Panc1 (cell line): ENCODE data around the gene PRAC1.

Source experiments
- POLR2AphosphoS5 ChIP-seq: IDR thresholded peaks from 2 replicates; pipeline ENCODE4 v1.6.1; 2012; ENCODE audit warnings: mild to moderate bottlenecking, low read depth, low read length, moderate library complexity
- TF ChIP-seq, protein P1 (sequence below): fragments of 450-650 bp; IDR thresholded peaks from 2 replicates; pipeline ENCODE4 v1.5.1; 2017; ENCODE audit warnings: mild to moderate bottlenecking
- TF ChIP-seq, protein P2 (sequence below), 2 experiments: IDR thresholded peaks; 2 replicates each; pipeline ENCODE4 v1.6.1; 2011 to 2012; ENCODE audit warnings: low read depth in 2 of 2, control low read depth in 1 of 2, low read length in 1 of 2, mild to moderate bottlenecking in 1 of 2, moderate library complexity in 1 of 2; ENCODE audit not compliant: insufficient read depth in 1 of 2

DNA sequence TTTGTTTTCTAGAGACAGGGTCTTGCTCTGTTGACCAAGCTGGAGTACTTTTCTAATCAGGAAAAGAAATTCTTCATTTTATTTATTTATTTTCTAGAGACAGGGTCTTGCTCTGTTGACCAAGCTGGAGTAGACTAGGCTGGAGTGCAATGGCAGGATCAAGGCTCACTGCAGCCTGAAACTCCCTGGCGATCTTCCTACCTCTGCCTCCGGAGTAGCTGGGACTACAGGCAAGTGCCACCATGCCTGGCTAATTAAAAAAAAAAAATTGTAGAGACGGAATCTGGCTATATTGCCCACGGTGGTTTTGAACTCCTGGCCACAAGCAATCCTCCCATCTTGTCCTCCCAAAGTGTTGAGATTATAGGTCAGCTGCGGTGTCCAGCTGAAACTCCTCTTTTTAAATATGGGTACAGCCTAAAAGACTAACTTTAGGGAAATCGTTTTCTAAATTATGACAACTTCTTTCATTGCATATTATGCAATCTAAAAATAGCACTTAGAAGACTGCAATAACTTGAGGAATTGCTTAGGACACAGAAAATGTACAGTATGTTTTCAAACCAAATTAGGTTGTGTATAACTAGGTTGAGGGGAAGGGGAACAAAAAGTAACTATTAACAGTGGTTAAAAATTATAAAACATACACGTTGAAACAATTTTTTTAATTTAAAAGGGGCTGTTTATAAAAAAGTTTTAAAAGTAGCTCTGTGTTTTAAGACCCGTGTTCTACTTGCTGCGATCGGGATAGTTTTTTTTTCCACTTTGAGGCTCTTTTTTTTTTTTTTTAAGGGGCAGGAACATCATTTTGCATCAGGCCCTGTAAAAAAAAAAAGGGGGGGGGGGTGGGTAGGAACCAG is 4.7 kb downstream of the PRAC1 start:
- TF ChIP-seq, protein P1, sequence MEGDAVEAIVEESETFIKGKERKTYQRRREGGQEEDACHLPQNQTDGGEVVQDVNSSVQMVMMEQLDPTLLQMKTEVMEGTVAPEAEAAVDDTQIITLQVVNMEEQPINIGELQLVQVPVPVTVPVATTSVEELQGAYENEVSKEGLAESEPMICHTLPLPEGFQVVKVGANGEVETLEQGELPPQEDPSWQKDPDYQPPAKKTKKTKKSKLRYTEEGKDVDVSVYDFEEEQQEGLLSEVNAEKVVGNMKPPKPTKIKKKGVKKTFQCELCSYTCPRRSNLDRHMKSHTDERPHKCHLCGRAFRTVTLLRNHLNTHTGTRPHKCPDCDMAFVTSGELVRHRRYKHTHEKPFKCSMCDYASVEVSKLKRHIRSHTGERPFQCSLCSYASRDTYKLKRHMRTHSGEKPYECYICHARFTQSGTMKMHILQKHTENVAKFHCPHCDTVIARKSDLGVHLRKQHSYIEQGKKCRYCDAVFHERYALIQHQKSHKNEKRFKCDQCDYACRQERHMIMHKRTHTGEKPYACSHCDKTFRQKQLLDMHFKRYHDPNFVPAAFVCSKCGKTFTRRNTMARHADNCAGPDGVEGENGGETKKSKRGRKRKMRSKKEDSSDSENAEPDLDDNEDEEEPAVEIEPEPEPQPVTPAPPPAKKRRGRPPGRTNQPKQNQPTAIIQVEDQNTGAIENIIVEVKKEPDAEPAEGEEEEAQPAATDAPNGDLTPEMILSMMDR = no peak
- TF ChIP-seq POLR2AphosphoS5 = no peak
- TF ChIP-seq, protein P2, sequence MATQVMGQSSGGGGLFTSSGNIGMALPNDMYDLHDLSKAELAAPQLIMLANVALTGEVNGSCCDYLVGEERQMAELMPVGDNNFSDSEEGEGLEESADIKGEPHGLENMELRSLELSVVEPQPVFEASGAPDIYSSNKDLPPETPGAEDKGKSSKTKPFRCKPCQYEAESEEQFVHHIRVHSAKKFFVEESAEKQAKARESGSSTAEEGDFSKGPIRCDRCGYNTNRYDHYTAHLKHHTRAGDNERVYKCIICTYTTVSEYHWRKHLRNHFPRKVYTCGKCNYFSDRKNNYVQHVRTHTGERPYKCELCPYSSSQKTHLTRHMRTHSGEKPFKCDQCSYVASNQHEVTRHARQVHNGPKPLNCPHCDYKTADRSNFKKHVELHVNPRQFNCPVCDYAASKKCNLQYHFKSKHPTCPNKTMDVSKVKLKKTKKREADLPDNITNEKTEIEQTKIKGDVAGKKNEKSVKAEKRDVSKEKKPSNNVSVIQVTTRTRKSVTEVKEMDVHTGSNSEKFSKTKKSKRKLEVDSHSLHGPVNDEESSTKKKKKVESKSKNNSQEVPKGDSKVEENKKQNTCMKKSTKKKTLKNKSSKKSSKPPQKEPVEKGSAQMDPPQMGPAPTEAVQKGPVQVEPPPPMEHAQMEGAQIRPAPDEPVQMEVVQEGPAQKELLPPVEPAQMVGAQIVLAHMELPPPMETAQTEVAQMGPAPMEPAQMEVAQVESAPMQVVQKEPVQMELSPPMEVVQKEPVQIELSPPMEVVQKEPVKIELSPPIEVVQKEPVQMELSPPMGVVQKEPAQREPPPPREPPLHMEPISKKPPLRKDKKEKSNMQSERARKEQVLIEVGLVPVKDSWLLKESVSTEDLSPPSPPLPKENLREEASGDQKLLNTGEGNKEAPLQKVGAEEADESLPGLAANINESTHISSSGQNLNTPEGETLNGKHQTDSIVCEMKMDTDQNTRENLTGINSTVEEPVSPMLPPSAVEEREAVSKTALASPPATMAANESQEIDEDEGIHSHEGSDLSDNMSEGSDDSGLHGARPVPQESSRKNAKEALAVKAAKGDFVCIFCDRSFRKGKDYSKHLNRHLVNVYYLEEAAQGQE (IDR thresholded peaks at IDR 0.05; ENCODE audit: insufficient read depth in 1 of 2, low read depth in 2 of 2, low read length in 1 of 2) = no peak
